ENCODE measurements around the gene NDUFB7. TPM values are rescaled to one million over a fixed set of nuclear protein-coding genes. Genes with fewer than 3 reads are reported as not detected.

The NDUFB7 gene
- total RNA-seq, 1 experiment from 2014 or later, result 155 TPM

DNA sequence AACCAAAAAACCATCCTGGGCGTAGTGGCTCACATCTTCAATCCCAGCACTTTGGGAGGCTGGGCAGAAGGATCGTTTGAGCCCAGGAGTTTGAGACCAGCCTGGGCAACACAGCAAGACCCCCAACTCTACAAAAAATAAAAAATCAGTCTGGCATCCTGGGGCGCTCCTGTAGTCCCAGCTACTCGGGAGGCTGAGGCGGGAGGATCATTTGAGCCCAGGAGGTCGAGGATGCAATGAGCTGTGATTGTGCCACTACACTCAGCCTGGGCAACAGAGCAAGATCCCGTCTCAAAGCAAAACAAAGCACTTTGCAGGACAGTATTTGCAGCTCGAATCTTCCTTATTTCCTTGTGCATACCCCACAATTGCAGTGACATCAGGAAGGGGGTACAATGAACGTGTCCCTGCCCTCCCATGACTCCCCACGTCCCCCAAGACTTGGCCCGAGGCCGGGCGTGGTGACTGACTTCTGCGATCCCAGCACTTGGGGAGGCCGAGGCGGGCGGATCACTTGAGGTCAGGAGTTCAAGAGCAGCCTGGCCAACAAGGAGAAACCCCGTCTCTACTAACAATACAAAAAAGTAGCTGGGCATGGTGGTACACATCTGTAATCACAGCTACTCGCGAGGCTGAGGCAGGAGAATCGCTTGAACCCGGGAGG lies 870 bp downstream of the NDUFB7 start:
- peaks cover 9% of the 10 kb centered on the region; the same call in 1 of the 2 replicates for H3K79me2 ChIP-seq (ENCODE audit: insufficient read depth, low read length)
- H3K27ac Mint-ChIP-seq, result peak overlapping the region; percentile 94 to 98 (median 96); a peak in 4 of 7 replicates

More for the DNA sequence above, 870 bp downstream of the NDUFB7 start:
- TF ChIP-seq, protein P1, sequence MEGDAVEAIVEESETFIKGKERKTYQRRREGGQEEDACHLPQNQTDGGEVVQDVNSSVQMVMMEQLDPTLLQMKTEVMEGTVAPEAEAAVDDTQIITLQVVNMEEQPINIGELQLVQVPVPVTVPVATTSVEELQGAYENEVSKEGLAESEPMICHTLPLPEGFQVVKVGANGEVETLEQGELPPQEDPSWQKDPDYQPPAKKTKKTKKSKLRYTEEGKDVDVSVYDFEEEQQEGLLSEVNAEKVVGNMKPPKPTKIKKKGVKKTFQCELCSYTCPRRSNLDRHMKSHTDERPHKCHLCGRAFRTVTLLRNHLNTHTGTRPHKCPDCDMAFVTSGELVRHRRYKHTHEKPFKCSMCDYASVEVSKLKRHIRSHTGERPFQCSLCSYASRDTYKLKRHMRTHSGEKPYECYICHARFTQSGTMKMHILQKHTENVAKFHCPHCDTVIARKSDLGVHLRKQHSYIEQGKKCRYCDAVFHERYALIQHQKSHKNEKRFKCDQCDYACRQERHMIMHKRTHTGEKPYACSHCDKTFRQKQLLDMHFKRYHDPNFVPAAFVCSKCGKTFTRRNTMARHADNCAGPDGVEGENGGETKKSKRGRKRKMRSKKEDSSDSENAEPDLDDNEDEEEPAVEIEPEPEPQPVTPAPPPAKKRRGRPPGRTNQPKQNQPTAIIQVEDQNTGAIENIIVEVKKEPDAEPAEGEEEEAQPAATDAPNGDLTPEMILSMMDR (conservative IDR thresholded peaks at IDR 0.05), result no peak
- no peak overlapping the region for H2BK15ac ChIP-seq (ENCODE audit: low read depth, low read length)
- WGBS (ENCODE audit: extremely low coverage, insufficient read length, low lambda C conversion rate), result no CpG with 5 or more reads among the region's 22 CpGs
- peaks cover 8% of the 10 kb centered on the region for H3K23me2 ChIP-seq (ENCODE audit: insufficient read length, low read depth, low read length, poor library complexity, severe bottlenecking)
- no peak overlapping the region for H4K8ac ChIP-seq (replicated peaks; ENCODE audit: insufficient read length, low read depth, low read length)
- peak overlapping the region; percentile 97 to 99 for H3K4me3 Mint-ChIP-seq
- no peak overlapping the region for H2BK20ac ChIP-seq (ENCODE audit: low read depth, low read length, poor library complexity, severe bottlenecking)
- H3K56ac ChIP-seq (ENCODE audit: insufficient read length, low read depth, low read length), result no peak overlapping the region
- H3T11ph ChIP-seq (ENCODE audit: low read length), result no peak overlapping the region
- no peak overlapping the region for H2BK5ac ChIP-seq (ENCODE audit: insufficient read length, low read length)
- no peaks in the 10 kb centered on the region for H4K20me1 ChIP-seq (ENCODE audit: control insufficient read depth, insufficient read depth, insufficient read length)
- no peak overlapping the region for H2BK12ac ChIP-seq (ENCODE audit: insufficient read length, low read depth, low read length)
- 0 out of 2 replicates have a peak overlapping the region, but pooled peaks have one; percentile 6 for H3K14ac ChIP-seq (ENCODE audit: insufficient read depth, low read length)
- no peak overlapping the region for H4K91ac ChIP-seq (ENCODE audit: insufficient read length, low read depth, low read length)
- H3K4me1 ChIP-seq (ENCODE audit: insufficient read depth, low read length), result no peaks in the 10 kb centered on the region
- H3K27me3 ChIP-seq (ENCODE audit: insufficient read depth, low read length), result no peaks in the 10 kb centered on the region
- H3K79me1 ChIP-seq (ENCODE audit: insufficient read depth, low read depth, low read length, poor library complexity, severe bottlenecking), result no peaks in the 10 kb centered on the region
- no peak overlapping the region for H3K27ac ChIP-seq (ENCODE audit: insufficient read length, low read depth, low read length)
- peak overlapping the region; percentile 62 for H3K4me2 ChIP-seq (ENCODE audit: insufficient read depth, insufficient read length, low read length)
- H3K4ac ChIP-seq (ENCODE audit: low read depth, low read length), result no peak overlapping the region
- no peak overlapping the region for H2AFZ ChIP-seq (ENCODE audit: low read length)
- no peaks in the 10 kb centered on the region for H3K9me3 Mint-ChIP-seq
- no peak overlapping the region for H3K23ac ChIP-seq (ENCODE audit: insufficient read length, low read depth, low read length)
- peak overlapping the region; percentile 88 for H3K9ac ChIP-seq (ENCODE audit: extremely low read depth, insufficient read length, low read length)
- no peak overlapping the region for H4K5ac ChIP-seq (ENCODE audit: insufficient read length, low read depth, low read length)
- H3K18ac ChIP-seq (ENCODE audit: insufficient read length, low read depth, low read length), result no peak overlapping the region
- DNase-seq, result no peak
- H3K36me3 Mint-ChIP-seq (ENCODE audit: insufficient read depth in 1 of 3, low read depth in 3 of 3), result peaks cover 9 to 23% (median 10%) of the 10 kb centered on the region in 3 experiments; a peak in 6 of 7 replicates
- H2AK5ac ChIP-seq (ENCODE audit: insufficient read length, low read length), result no peak overlapping the region
- no peak overlapping the region for H2BK120ac ChIP-seq (ENCODE audit: low read depth, low read length, poor library complexity, severe bottlenecking)
- H3K4me1 Mint-ChIP-seq, result peaks cover 12 to 25% of the 10 kb centered on the region in 2 experiments
- H3K9me3 ChIP-seq (ENCODE audit: control insufficient read depth, low read depth, low read length), result no peaks in the 10 kb centered on the region
- H3K27me3 Mint-ChIP-seq (ENCODE audit: low read depth), result 0 out of 2 replicates have a peak, but pooled peaks cover 2% of the 10 kb centered on the region
